Loucy (cell line): ENCODE data around the gene PNPLA7.

ENCODE experiments used
- CTCF ChIP-seq: fragments of 200-600 bp; sonication (generic); conservative IDR thresholded peaks from 2 replicates; pipeline ENCODE4 v1.5.1; 2014; ENCODE audit warnings: mild to moderate bottlenecking, antibody characterized with exemption, low read length
- EZH2phosphoT487 ChIP-seq: fragments of 200-600 bp; IDR thresholded peaks from 2 replicates; pipeline ENCODE4 v1.6.1; 2018; ENCODE audit warnings: antibody characterized with exemption, mild to moderate bottlenecking, moderate library complexity, borderline replicate concordance

- TF ChIP-seq CTCF (no peak), EZH2phosphoT487 (no peak)
Observed at GRCh38 chr9:137435980-137436760, 114.0 kb downstream of the PNPLA7 start.
